ENCODE results near the gene PTPN1.

DNA sequence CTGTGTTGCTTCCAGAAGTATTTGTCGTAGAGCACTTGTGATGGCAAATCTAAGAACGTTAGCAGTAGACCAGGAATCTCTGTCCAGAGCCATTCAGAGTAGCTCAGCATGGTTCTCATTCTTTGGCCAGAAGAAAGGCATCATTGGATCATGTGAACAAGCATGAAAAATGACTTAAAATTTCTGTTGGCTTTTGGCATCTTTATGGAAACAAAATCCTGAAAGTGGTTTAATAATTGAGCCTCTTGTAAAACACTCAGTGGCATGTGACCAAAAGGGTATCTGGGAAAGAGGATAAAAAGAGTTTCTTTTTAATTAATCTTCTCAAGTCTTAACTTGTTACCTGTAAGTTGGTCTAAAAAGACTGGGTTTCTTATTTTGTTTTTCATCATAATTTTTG, 55.2 kb downstream of the PTPN1 start:
- TF ChIP-seq POLR2AphosphoS5 (IDR thresholded peaks at IDR 0.05; ENCODE audit: low read depth, low read length) = no peak
- TF ChIP-seq, protein P1, sequence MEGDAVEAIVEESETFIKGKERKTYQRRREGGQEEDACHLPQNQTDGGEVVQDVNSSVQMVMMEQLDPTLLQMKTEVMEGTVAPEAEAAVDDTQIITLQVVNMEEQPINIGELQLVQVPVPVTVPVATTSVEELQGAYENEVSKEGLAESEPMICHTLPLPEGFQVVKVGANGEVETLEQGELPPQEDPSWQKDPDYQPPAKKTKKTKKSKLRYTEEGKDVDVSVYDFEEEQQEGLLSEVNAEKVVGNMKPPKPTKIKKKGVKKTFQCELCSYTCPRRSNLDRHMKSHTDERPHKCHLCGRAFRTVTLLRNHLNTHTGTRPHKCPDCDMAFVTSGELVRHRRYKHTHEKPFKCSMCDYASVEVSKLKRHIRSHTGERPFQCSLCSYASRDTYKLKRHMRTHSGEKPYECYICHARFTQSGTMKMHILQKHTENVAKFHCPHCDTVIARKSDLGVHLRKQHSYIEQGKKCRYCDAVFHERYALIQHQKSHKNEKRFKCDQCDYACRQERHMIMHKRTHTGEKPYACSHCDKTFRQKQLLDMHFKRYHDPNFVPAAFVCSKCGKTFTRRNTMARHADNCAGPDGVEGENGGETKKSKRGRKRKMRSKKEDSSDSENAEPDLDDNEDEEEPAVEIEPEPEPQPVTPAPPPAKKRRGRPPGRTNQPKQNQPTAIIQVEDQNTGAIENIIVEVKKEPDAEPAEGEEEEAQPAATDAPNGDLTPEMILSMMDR (IDR thresholded peaks at IDR 0.05) = no peak
- TF ChIP-seq EP300 (IDR thresholded peaks at IDR 0.05; ENCODE audit: borderline replicate concordance in 1 of 2, low read depth in 1 of 2, low read length in 1 of 2) = no peak
- no peak for TF ChIP-seq ELF1 (IDR thresholded peaks at IDR 0.05)
- no peak for TF ChIP-seq RXRA (IDR thresholded peaks at IDR 0.05; ENCODE audit: borderline replicate concordance, low read depth)
- TF ChIP-seq RCOR1 (IDR thresholded peaks at IDR 0.05; ENCODE audit: low read length) = no peak
- no peak for TF ChIP-seq FOXJ3 (CRISPR knock-in tag; IDR thresholded peaks at IDR 0.05)
- TF ChIP-seq GABPA (IDR thresholded peaks at IDR 0.05; ENCODE audit: low read depth) = no peak
- TF ChIP-seq EZH2phosphoT487 (IDR thresholded peaks at IDR 0.05; ENCODE audit: borderline replicate concordance, low read depth) = no peak
- TF ChIP-seq CHD2 (IDR thresholded peaks at IDR 0.05; ENCODE audit: low read length, partially characterized antibody) = no peak
- TF ChIP-seq, protein P2, sequence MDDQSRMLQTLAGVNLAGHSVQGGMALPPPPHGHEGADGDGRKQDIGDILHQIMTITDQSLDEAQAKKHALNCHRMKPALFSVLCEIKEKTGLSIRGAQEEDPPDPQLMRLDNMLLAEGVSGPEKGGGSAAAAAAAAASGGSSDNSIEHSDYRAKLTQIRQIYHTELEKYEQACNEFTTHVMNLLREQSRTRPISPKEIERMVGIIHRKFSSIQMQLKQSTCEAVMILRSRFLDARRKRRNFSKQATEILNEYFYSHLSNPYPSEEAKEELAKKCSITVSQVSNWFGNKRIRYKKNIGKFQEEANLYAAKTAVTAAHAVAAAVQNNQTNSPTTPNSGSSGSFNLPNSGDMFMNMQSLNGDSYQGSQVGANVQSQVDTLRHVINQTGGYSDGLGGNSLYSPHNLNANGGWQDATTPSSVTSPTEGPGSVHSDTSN (IDR thresholded peaks at IDR 0.05) = no peak
- TF ChIP-seq NFIC (IDR thresholded peaks at IDR 0.05; ENCODE audit: borderline replicate concordance) = no peak
- TF ChIP-seq, protein P3, sequence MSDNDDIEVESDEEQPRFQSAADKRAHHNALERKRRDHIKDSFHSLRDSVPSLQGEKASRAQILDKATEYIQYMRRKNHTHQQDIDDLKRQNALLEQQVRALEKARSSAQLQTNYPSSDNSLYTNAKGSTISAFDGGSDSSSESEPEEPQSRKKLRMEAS (IDR thresholded peaks at IDR 0.05; ENCODE audit: low read depth) = no peak
